GM19043 (cell line): Measurements from ENCODE around the gene DEPDC7.

ENCODE experiments used
- ATAC-seq: cut with Tn5 transposase; IDR thresholded peaks from one replicate; pipeline ENCODE4 v1.9.1; 2021; ENCODE audit warnings: low read depth; ENCODE audit not compliant: unreplicated experiment

DEPDC7 gene

GRCh38 chr11:33059331-33060007 lies 43.8 kb downstream of the DEPDC7 start:
- no peak for ATAC-seq

GRCh38 chr11:33060271-33060670 lies 44.6 kb downstream of the DEPDC7 start:
- no peak for ATAC-seq

DNA sequence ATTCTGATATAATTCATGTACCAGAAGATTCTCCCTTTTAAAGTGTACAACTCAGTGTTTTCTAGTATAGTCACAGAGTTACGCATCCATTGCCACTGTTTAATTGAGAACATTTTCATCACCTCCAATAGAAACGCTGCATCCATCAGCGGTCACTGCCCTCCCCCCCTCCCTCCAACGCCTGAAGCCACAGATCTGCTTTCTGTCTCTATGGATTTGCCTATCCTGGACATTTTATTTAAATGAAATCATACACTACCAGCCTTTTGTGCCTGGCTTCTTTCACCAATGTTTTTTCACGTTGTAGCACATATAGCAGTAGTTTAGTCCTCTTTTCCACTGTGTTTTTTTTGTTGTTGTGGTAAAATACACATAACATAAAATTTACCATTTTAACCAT lies 46.5 kb downstream of the DEPDC7 start:
- ATAC-seq, result no peak

DNA sequence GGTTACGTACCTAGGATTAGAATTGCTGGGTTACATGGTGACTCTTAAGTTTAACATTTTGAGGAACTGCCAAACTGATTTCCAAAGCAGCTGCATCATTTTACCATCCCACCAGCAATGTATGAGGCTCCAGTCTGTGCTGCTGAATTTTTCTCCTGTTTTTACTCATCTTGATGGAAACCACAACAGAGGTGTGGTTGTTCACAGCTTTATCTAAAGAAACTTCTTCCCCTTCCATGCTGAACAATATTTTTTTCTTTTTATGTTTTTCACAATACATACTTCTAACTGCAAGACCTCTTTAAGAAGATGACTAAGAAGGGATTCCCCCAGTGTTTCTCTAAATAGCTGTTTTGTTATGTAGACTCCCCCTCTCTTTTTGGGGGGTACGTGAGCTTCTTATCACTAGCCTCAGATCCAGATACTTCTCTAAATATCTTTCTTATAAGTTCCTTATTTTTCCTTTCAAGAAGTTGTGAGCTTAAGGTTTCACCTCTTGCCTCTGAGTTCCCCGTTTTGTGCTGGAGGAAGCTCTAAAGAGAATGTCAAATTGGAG lies 47.7 kb downstream of the DEPDC7 start:
- peak; percentile 40 for ATAC-seq

GRCh38 chr11:33064033-33064825 lies 48.6 kb downstream of the DEPDC7 start:
- no peak for ATAC-seq

DNA sequence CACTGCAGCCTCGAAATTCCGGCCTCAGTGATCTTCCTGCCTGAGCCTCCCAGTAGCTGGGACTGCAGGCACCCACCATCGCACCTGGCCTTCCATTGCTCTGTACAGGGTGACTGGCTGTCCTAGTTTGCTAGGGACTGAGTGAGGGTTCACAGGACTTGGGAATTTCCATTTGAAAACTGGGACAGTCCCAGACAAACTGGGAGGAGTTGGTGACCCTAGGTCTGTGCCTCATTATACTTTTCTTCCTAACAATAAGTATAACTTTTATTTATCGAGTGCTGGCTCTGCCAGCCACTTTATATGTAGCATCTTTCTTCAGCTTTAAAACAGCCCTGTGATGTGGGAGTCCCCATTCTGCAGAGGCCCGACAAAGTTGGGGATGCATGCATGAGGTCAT lies 49.2 kb downstream of the DEPDC7 start:
- no peak for ATAC-seq

- ATAC-seq, result peak; percentile 49
These were observed 49.9 kb downstream of the DEPDC7 start for GRCh38 chr11:33065445-33066178.

DNA sequence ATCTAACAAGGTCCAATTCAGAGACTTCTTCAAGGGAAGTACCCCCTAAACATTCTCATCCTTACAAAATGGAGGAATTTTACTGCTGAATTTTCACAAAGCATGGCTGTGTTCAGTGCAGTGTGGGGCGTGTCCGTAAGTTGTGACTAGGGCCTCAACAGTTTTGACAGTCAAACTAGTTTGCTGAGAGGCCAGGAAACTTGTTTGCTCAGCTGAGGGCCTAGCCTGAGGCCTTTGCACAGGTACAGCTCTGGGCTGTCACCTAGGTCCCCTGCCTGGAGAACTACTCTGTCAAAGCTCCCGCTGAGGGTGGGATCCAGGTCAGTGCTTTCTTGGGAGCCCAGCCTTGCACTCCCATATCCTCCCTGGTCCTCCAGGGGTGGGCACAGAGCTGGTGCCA lies 51.6 kb downstream of the DEPDC7 start:
- no peak for ATAC-seq

- no peak for ATAC-seq
These were observed 53.1 kb downstream of the DEPDC7 start for GRCh38 chr11:33068611-33069340.

GRCh38 chr11:33072465-33072864 lies 56.8 kb downstream of the DEPDC7 start:
- ATAC-seq, result no peak
